Liver (tissue), 9 donors: Measurements from ENCODE around the gene CLIC2. TPM values are rescaled to one million over a fixed set of nuclear protein-coding genes. Genes with fewer than 3 reads are reported as not detected.
"Not testable (repeated sequence)": the region's sequence is repeated elsewhere in the genome, so short reads cannot be mapped to it uniquely, and the experiment has no call there.

Experiments used
- DNase-seq: peaks from one replicate; pipeline ENCODE4 v3.0.0-alpha.2; 2017; ENCODE audit warnings: low spot score
- H3K27ac ChIP-seq, 2 donors: one replicate each; pipeline ENCODE4 v1.7.0; 2013; ENCODE audit warnings: inconsistent platforms in 2 of 2, low read length in 2 of 2, control low read depth in 1 of 2, low read depth in 1 of 2, mild to moderate bottlenecking in 1 of 2
- H3K27me3 ChIP-seq, 4 donors: one replicate each; pipeline versions ENCODE4 v1.6.1 to v1.7.0; 2013; ENCODE audit warnings: low read length in 3 of 4, inconsistent platforms in 1 of 4, mild to moderate bottlenecking in 1 of 4, moderate library complexity in 1 of 4; ENCODE audit not compliant: control insufficient read depth in 4 of 4, insufficient read depth in 4 of 4
- H3K36me3 ChIP-seq, 4 donors: one replicate each; pipeline versions ENCODE4 v1.6.1 to v1.7.0; 2013; ENCODE audit warnings: low read length in 3 of 4, mild to moderate bottlenecking in 3 of 4, low read depth in 1 of 4, moderate library complexity in 1 of 4; ENCODE audit not compliant: control insufficient read depth in 4 of 4, insufficient read depth in 3 of 4
- H3K4me1 ChIP-seq, 4 donors: one replicate each; pipeline versions ENCODE4 v1.6.1 to v1.7.0; 2013; ENCODE audit warnings: low read length in 3 of 4, mild to moderate bottlenecking in 3 of 4, moderate library complexity in 1 of 4; ENCODE audit not compliant: control insufficient read depth in 4 of 4, insufficient read depth in 4 of 4
- H3K4me3 ChIP-seq, 3 donors: one replicate each; pipeline versions ENCODE4 v1.6.1 to v1.7.0; 2013; ENCODE audit warnings: low read length in 3 of 3, control low read depth in 1 of 3, low read depth in 1 of 3, mild to moderate bottlenecking in 1 of 3
- H3K9ac ChIP-seq, 2 donors: one replicate each; pipeline ENCODE4 v1.7.0; 2013; ENCODE audit warnings: low read length in 2 of 2, mild to moderate bottlenecking in 2 of 2, moderate library complexity in 2 of 2, control low read depth in 1 of 2, low read depth in 1 of 2
- H3K9me3 ChIP-seq, 4 donors: one replicate each; pipeline versions ENCODE4 v1.6.1 to v1.7.0; 2013; ENCODE audit warnings: low read length in 3 of 4; ENCODE audit not compliant: control insufficient read depth in 4 of 4
- ATF3 ChIP-seq: IDR thresholded peaks from 2 replicates; pipeline ENCODE4 v1.6.1; 2016; ENCODE audit warnings: antibody characterized with exemption
- CTCF ChIP-seq: fragments of 150-350 bp; IDR thresholded peaks from 2 replicates; pipeline ENCODE4 v1.5.1; 2017; ENCODE audit warnings: improper control_type of control experiment, low read depth, low read length; ENCODE audit not compliant: missing input control
- EGR1 ChIP-seq, 2 donors: IDR thresholded peaks; 2 replicates each; pipeline ENCODE4 v1.6.1; 2016 to 2018; ENCODE audit warnings: antibody characterized with exemption in 2 of 2, low read depth in 2 of 2
- FOXA1 ChIP-seq: IDR thresholded peaks from 2 replicates; pipeline ENCODE4 v1.6.1; 2016; ENCODE audit warnings: antibody characterized with exemption
- FOXA2 ChIP-seq: IDR thresholded peaks from 2 replicates; pipeline ENCODE4 v1.6.1; 2016; ENCODE audit warnings: antibody characterized with exemption
- GABPA ChIP-seq, 2 donors: IDR thresholded peaks in 1 of 2; conservative IDR thresholded peaks in 1 of 2; 2 replicates each; pipeline ENCODE4 v1.6.1; 2016; ENCODE audit warnings: antibody characterized with exemption in 2 of 2, mild to moderate bottlenecking in 1 of 2, moderate library complexity in 1 of 2
- HNF4A ChIP-seq, 2 donors: conservative IDR thresholded peaks; 2 replicates each; pipeline ENCODE4 v1.6.1; 2016; ENCODE audit warnings: antibody characterized with exemption in 2 of 2, mild to moderate bottlenecking in 2 of 2
- HNF4G ChIP-seq: IDR thresholded peaks from 2 replicates; pipeline ENCODE4 v1.6.1; 2016; ENCODE audit warnings: antibody characterized with exemption
- JUND ChIP-seq, 2 donors: IDR thresholded peaks; 2 replicates each; pipeline ENCODE4 v1.6.1; 2016; ENCODE audit warnings: antibody characterized with exemption in 2 of 2
- MAX ChIP-seq: IDR thresholded peaks from 2 replicates; pipeline ENCODE4 v1.6.1; 2016; ENCODE audit warnings: antibody characterized with exemption
- NR2F2 ChIP-seq: IDR thresholded peaks from 2 replicates; pipeline ENCODE4 v1.6.1; 2016; ENCODE audit warnings: antibody characterized with exemption
- RAD21 ChIP-seq, 2 donors: IDR thresholded peaks; 2 replicates each; pipeline ENCODE4 v1.6.1; 2016; ENCODE audit warnings: antibody characterized with exemption in 2 of 2, mild to moderate bottlenecking in 2 of 2
- REST ChIP-seq: IDR thresholded peaks from 2 replicates; pipeline ENCODE4 v1.6.1; 2016; ENCODE audit warnings: antibody characterized with exemption, mild to moderate bottlenecking
- RXRA ChIP-seq, 2 donors: IDR thresholded peaks; 2 replicates each; pipeline ENCODE4 v1.6.1; 2017 to 2018; ENCODE audit warnings: antibody characterized with exemption in 2 of 2, mild to moderate bottlenecking in 1 of 2
- SP1 ChIP-seq: IDR thresholded peaks from 2 replicates; pipeline ENCODE4 v1.6.1; 2018; ENCODE audit warnings: antibody characterized with exemption, mild to moderate bottlenecking
- TAF1 ChIP-seq: conservative IDR thresholded peaks from 2 replicates; pipeline ENCODE4 v1.6.1; 2016; ENCODE audit warnings: antibody characterized with exemption, mild to moderate bottlenecking
- YY1 ChIP-seq: IDR thresholded peaks from 2 replicates; pipeline ENCODE4 v1.6.1; 2016; ENCODE audit warnings: antibody characterized with exemption, mild to moderate bottlenecking
- ZBTB33 ChIP-seq: IDR thresholded peaks from 2 replicates; pipeline ENCODE4 v1.6.1; 2016; ENCODE audit warnings: antibody characterized with exemption
- WGBS: extraction: QIAGEN DNeasy Blood & Tissue Kit; methylation state at CpG from one replicate; pipeline ENCODE4 v1.1.7; 2013; 5-methylcytosine and 5-hydroxymethylcytosine counted together
- polyA plus RNA-seq, 2 donors: library from polyadenylated mRNA; stranded (reverse) in 1 of 2; unstranded in 1 of 2; fragments of 200-250 nt in 1 of 2; fragments of >200 nt in 1 of 2; fragmentation: Nextera tagmentation in 1 of 2; extraction: Ambion mirVana in 1 of 2; gene quantifications; one replicate each; pipeline versions ENCODE4 v1.2.1 to v1.2.3, GENCODE V29; 2013 to 2015
- total RNA-seq, 2 donors: library from RNA; depleted of rRNA; stranded (reverse); fragments of >200 nt; gene quantifications; one replicate each; pipeline ENCODE4 v1.2.3, GENCODE V29; 2014
- donor health status: healthy.
- donor health status: healthy.
- donor health status: healthy.
- donor health status: healthy.
- donor health status: healthy.

The CLIC2 gene
- total RNA-seq (10 to 100 TPM in 1 of 2 donors, 1 to 10 TPM in 1; 3.4 to 15.5 TPM), polyA plus RNA-seq (1 to 10 TPM; 2.0 to 3.3 TPM)

- Histone ChIP-seq H3K9me3 (no peaks in the 10 kb centered on the region), H3K4me3 (no peak within 1 kb of the TSS), H3K9ac (peak within 1 kb of the TSS in 1 of 2 donors; percentile 59), H3K36me3 (no peaks in the 10 kb centered on the region), H3K27ac (no peak within 1 kb of the TSS), H3K27me3 (peaks cover 0 to 2% (median 0%) of the 10 kb centered on the region in 4 donors), H3K4me1 (no peaks in the 10 kb centered on the region)
- TF ChIP-seq REST, result no peak
- TF ChIP-seq TAF1, result no peak
- no peak for TF ChIP-seq YY1
- no peak for TF ChIP-seq RXRA (IDR thresholded peaks at IDR 0.05)
- TF ChIP-seq FOXA2, result no peak
- no peak for TF ChIP-seq GABPA (IDR thresholded peaks at IDR 0.05 in 1 of 2, conservative IDR thresholded peaks at IDR 0.05 in 1 of 2)
- TF ChIP-seq FOXA1, result no peak
- no peak for TF ChIP-seq MAX
- no peak for TF ChIP-seq CTCF
- no peak for TF ChIP-seq ATF3
- TF ChIP-seq SP1, result no peak
- no peak for TF ChIP-seq ZBTB33
- TF ChIP-seq RAD21 (IDR thresholded peaks at IDR 0.05), result no peak
- no peak for TF ChIP-seq JUND (IDR thresholded peaks at IDR 0.05)
- no peak for TF ChIP-seq NR2F2
- TF ChIP-seq EGR1 (IDR thresholded peaks at IDR 0.05; ENCODE audit: low read depth in 2 of 2), result no peak
- no peak for TF ChIP-seq HNF4G
- no peak for TF ChIP-seq HNF4A (conservative IDR thresholded peaks at IDR 0.05)
- no peak for DNase-seq
- WGBS, result 50% methylated on average over 5 of the region's 5 CpGs
Observed at GRCh38 chrX:155334486-155335336, at the start of gene CLIC2. TSS of gene CLIC2 (minus strand) at chrX:155334614. CDS start at chrX:155334427, 187 bp downstream.

GRCh38 chrX:155382529-155382967, 48.1 kb upstream of the CLIC2 start:
- not testable (repeated sequence) for H3K27ac ChIP-seq, H3K4me1 ChIP-seq, H3K27me3 ChIP-seq, H3K4me3 ChIP-seq, DNase-seq, H3K36me3 ChIP-seq, H3K9ac ChIP-seq, H3K9me3 ChIP-seq
- WGBS, result no CpG with 5 or more reads among the region's 64 CpGs

- WGBS, result no CpG with 5 or more reads among the region's 90 CpGs
- not testable (repeated sequence) for H3K9me3 ChIP-seq, H3K36me3 ChIP-seq, H3K27ac ChIP-seq, H3K4me3 ChIP-seq, H3K9ac ChIP-seq, H3K27me3 ChIP-seq, H3K4me1 ChIP-seq, DNase-seq
Observed at GRCh38 chrX:155381843-155382528, 47.6 kb upstream of the CLIC2 start, which contains the start of gene F8A2. TSS of gene F8A2 (plus strand) at chrX:155382095. CDS start at chrX:155382115, 20 bp downstream.
